ENCODE results near the gene BICDL2. TPM values are rescaled to one million over a fixed set of nuclear protein-coding genes. Genes with fewer than 3 reads are reported as not detected.
"Not testable (repeated sequence)": the region's sequence is repeated elsewhere in the genome, so short reads cannot be mapped to it uniquely, and the experiment has no call there.

The BICDL2 gene
- total RNA-seq, 4 donors from 2014 or later: 0.19 to 0.42 TPM; not detected in 2

GRCh38 chr16:3058139-3059030 is 21.6 kb upstream of the BICDL2 start:
- H3K27me3 ChIP-seq: peaks cover 0 to 12% (median 0%) of the 10 kb centered on the region in 4 donors
- peak overlapping the region in 3 of 4 donors; percentile 67 to 74 (median 71) for H3K27ac ChIP-seq (replicated peaks in 1 of 4)
- intact Hi-C loops (cut with DNase I): loop anchor here (2.0 to 5.0 kb wide), 2 partner anchors 70 to 109 kb away; no protein-coding TSS in a partner anchor
- H3K9me3 ChIP-seq: no peaks in the 10 kb centered on the region
- peaks cover 0 to 4% (median 0%) of the 10 kb centered on the region in 4 donors for H3K36me3 ChIP-seq
- WGBS: 39% methylated on average over 17 of the region's 77 CpGs
- DNase-seq (ENCODE audit: extremely low spot score): no peak
- peak overlapping the region; percentile 68 to 94 (median 80) for H3K4me3 ChIP-seq
- peaks cover 21 to 26% (median 23%) of the 10 kb centered on the region in 4 donors for H3K4me1 ChIP-seq
- TF ChIP-seq POLR2AphosphoS5 (IDR thresholded peaks at IDR 0.05): no peak
- TF ChIP-seq EP300 (IDR thresholded peaks at IDR 0.05): no peak
- no peak for TF ChIP-seq POLR2A (IDR thresholded peaks at IDR 0.05; ENCODE audit: low read depth)
- no peak for TF ChIP-seq CTCF (IDR thresholded peaks at IDR 0.05)

- Histone ChIP-seq H3K4me1 (peaks cover 21 to 26% (median 23%) of the 10 kb centered on the region in 4 donors), H3K9me3 (no peaks in the 10 kb centered on the region), H3K27me3 (peaks cover 0 to 12% (median 0%) of the 10 kb centered on the region in 4 donors), H3K36me3 (peaks cover 0 to 4% (median 0%) of the 10 kb centered on the region in 4 donors), H3K27ac (replicated peaks in 1 of 4) (no peak overlapping the region), H3K4me3 (peak overlapping the region; percentile 68 to 94 (median 80))
- TF ChIP-seq POLR2A (IDR thresholded peaks at IDR 0.05; ENCODE audit: low read depth) (no peak), EP300 (IDR thresholded peaks at IDR 0.05) (no peak), POLR2AphosphoS5 (IDR thresholded peaks at IDR 0.05) (no peak), CTCF (IDR thresholded peaks at IDR 0.05) (no peak)
- DNase-seq (ENCODE audit: extremely low spot score): no peak
- WGBS: 88% methylated on average over 22 of the region's 22 CpGs
- intact Hi-C loops (cut with DNase I): loop anchor here (2.0 to 5.0 kb wide), 2 partner anchors 71 to 110 kb away; no protein-coding TSS in a partner anchor
Measured at GRCh38 chr16:3057181-3058138, 20.7 kb upstream of the BICDL2 start.

GRCh38 chr16:3056336-3057180 is 19.8 kb upstream of the BICDL2 start:
- intact Hi-C loops (cut with DNase I): loop anchor here (5.0 kb wide), 1 partner anchor 111 kb away; no protein-coding TSS in a partner anchor
- no peak overlapping the region for H3K4me3 ChIP-seq
- 83% methylated on average over 17 of the region's 19 CpGs for WGBS
- DNase-seq (ENCODE audit: extremely low spot score): no peak
- H3K27me3 ChIP-seq: peaks cover 0 to 15% (median 0%) of the 10 kb centered on the region in 4 donors
- no peak overlapping the region for H3K27ac ChIP-seq (replicated peaks in 1 of 4)
- TF ChIP-seq POLR2A (IDR thresholded peaks at IDR 0.05; ENCODE audit: low read depth): no peak
- TF ChIP-seq POLR2AphosphoS5 (IDR thresholded peaks at IDR 0.05): no peak
- no peak for TF ChIP-seq EP300 (IDR thresholded peaks at IDR 0.05)
- no peak for TF ChIP-seq CTCF (IDR thresholded peaks at IDR 0.05)
- H3K9me3 ChIP-seq: no peaks in the 10 kb centered on the region
- peaks cover 0 to 4% (median 0%) of the 10 kb centered on the region in 4 donors for H3K36me3 ChIP-seq
- peaks cover 21 to 26% (median 23%) of the 10 kb centered on the region in 4 donors for H3K4me1 ChIP-seq

GRCh38 chr16:3055734-3056115 is 19.0 kb upstream of the BICDL2 start:
- H3K36me3 ChIP-seq; H3K27ac ChIP-seq (replicated peaks in 1 of 4); H3K9me3 ChIP-seq; DNase-seq (ENCODE audit: extremely low spot score); H3K4me3 ChIP-seq: not testable (repeated sequence)
- peaks cover 0 to 24% (median 0%) of the 10 kb centered on the region in 4 donors for H3K27me3 ChIP-seq
- peaks cover 21 to 26% (median 23%) of the 10 kb centered on the region in 4 donors for H3K4me1 ChIP-seq
- intact Hi-C loops (cut with DNase I): loop anchor here (5.0 kb wide), 1 partner anchor 112 kb away; no protein-coding TSS in a partner anchor
- 30% methylated on average over 4 of the region's 9 CpGs for WGBS

All from esophagus muscularis mucosa (tissue), 4 donors.